Renal cortical epithelial cell (primary cell): ENCODE results near the gene TPO. TPM values are rescaled to one million over a fixed set of nuclear protein-coding genes. Genes with fewer than 3 reads are reported as not detected.

ENCODE experiments used
- DNase-seq: peaks from one replicate; pipeline ENCODE4 v3.0.0-alpha.2; 2011; ENCODE audit warnings: low read depth
- total RNA-seq: library from RNA; depleted of rRNA; stranded (reverse); fragments of >200 nt; gene quantifications from 2 replicates; pipeline ENCODE4 v1.2.3, GENCODE V29; 2014

TPO gene
- total RNA-seq, 1 donor from 2014 or later = not detected

DNA sequence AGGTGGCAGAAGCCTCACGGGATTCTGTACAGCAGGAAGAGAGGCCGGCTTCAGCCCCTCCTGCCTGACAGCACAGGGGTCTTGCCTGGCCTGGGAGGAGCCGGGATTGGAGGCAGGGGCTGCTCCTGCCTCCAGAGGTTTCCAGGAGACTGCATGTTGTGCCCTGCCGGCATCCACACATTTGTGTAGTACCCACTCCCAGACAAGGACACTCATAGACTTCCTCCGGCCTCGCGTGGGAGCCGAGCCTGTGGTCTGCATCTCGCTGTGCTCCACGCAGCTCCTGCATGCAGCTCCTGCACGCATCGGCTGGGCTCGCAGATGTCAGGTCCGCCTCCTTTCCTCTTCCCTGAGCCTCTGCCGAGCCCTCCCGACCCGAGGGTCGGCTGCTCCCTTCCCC is 34.7 kb downstream of the TPO start:
- DNase-seq = no peak

DNA sequence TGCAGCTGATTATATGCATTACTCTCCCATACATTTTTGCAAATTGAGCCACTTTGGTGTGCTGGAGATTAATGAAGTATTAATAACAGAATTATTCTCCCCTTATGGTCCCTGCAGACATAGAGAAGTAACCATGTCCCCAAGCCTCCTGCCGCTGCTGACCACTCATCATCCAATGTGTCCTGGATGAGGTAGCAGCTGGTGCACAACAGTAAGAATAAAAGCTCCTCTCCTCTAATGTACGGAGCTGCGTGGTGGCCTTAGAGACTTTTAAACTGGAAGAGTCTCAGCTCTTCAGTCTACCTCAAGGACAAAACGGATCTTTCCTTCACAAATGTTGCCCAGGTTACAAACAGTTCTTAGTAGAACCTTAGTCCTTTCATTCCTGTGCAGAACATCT is 37.7 kb downstream of the TPO start:
- DNase-seq = no peak

DNA sequence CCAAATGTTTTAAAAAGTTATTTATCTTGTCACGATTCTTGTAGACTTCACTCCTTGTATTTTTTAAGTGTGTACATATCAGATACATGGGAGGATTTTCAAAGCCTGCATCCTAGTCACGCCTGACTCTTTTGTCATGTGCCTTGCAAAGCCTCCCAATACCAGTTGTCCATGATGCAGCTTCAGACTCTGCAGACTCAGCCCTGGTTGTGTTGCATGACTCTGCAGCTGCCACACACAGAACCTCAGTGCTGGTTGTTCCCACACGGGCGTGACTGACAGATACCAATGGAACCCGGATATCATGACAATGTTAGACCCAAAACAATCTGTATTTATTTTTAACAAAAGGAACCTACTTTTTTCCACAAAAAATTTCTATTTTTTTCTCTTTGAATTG is 38.2 kb downstream of the TPO start:
- no peak for DNase-seq

DNA sequence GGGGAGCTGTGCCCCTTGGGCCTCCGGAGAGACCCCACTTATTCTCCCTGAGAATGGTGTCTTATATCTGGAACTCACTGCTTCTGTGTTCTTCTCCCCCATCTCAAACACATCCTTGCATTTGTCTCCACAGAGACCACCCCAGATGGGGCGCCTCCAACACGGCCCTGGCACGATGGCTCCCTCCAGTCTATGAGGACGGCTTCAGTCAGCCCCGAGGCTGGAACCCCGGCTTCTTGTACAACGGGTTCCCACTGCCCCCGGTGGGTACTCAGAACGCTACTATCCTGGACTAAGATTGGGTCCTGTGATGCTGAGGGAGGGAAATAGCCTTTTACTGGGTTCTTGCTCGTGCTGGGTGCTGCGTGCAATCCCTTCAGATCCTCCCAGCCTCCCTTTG is 40.3 kb downstream of the TPO start:
- DNase-seq = no peak

DNA sequence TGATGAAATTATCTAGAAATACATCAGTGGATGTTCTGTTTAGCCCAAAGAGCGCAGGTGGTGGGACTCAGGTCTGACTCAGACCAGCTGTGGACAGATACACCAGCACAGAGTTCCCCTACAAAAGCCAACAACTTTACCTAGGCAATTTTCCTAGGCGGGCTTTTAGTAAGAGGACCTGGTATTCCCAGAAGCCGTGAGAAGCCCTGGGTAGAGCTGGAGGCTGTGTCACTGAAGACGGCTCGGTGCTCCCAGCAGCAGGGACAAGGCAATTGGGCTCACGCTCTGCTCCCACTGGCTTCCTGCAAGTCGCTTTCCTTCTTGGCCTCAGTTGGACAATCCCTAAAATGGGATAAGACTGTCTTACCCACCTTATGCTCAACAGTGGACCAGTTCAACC is 41.1 kb downstream of the TPO start:
- no peak for DNase-seq

DNA sequence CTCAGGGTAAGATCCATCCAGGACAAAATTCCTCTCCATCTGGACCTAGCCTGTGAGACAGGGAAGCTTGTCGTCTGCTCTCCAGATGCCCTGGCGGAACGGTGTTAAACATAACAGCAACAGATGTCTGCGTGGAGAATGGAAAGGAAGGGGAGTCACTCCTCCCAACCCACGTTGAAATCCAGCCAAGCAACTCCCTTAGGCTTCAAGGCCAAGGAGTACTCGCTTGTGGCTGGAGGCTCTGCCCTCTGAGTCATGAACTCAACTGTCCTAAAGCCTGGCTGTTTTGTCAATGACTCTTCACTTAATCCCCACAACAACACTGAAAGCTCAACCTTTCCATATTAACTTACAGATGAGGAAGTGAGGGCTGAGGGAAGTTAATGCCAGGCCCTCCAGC is 42.2 kb downstream of the TPO start:
- no peak for DNase-seq

DNA sequence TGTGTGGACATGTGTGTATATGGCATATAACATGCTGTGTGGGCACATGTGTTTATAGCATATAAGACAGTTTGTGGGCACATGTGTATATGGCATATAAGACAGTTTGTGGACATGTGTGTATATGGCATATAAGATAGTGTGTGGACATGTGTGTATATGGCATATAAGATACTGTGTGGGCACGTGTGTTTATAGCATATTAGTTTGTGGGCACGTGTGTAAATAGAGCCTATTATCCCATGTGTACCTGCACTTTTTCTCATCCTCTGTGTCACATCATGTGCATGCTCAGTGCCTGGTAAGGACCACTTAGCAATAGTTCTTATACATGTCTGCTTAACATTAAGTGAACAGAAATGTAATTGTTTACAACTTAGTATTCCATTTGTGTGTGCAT is 45.2 kb downstream of the TPO start:
- no peak for DNase-seq

DNA sequence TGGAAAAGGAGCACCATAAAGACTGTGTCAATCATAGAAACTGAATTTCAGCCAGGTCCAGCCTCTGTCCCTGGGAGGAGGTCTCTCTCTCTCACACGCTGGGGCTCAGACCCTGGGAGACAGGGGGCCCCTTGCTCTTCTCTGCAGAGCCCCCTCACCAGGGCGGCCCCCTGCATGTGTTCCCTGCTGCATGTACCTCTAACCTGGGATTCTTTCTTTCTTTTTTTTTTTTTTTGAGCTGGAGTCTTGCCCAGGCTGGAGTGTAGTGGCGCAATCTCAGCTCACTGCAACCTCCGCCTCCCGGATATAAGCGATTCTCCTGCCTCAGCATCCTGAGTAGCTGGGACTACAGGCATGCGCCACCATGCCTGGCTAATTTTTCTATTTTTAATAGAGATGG is 46.5 kb downstream of the TPO start:
- DNase-seq = no peak

DNA sequence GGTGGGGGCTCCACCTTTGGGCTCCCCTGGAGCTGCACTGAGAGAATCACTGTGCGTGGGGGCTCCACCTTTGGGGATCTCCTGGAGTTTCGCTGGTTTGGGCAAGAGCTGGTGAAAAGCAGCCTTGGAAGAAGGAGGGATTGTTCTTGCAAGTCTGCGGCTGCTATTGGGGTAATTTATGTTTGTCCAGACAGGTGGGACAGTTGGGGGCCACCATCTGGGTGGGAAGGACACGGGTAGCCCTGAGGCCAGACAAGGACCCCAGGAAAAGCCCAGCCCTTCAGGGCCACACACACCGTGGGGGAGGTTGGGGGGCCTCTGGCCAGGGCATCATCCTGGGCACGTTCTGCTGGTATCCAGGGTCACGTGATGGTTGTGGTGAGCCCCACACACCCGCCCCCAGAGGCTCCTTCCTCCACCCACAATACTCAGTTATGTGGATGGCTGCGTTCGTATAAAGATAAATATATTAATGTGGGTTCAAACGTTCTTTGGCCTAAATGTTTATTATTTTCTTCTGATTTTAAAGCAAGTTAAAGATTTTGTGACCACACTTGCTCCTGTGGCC is 47.7 kb downstream of the TPO start:
- no peak for DNase-seq

DNA sequence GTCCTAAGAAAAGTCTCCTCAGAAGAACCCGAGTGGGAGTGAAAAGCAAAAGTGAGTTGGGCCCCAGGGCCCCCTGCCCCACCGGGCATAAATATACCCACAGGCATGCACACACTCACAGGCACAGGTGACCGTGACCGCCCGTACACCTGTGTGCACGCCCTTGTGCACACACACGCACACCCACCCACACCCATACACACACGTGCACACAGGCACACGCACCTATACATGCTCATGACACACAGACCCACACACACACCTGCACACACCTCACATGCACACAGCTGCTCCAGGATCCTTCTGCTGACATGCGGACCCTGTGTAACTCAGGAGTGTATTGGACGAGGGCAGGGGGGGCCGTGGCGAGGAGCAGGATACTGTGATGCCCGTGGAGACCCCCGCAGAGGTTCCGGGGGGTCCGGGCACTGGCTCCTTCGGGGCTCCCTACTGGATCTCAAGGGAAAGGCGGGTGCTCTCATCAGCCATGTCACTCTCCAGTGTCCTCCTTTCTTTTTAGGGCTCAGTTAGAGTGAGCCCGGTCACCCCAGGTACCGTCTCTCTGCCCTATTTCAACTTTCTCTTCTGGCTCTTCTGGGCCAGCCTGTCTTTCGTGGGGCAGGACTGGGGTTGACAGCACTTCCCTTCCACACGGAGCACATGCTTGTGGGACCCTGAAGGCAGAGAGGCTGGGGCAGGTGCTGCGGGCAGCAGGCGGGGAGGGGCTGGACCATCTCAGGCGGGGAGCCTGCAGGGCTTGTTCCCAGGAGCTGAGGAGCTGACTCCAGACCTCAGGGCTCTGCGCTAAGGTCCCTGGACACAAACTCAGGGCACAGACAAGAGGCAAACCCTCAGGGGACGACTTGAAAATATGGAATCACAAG is 48.5 kb downstream of the TPO start:
- no peak for DNase-seq

DNA sequence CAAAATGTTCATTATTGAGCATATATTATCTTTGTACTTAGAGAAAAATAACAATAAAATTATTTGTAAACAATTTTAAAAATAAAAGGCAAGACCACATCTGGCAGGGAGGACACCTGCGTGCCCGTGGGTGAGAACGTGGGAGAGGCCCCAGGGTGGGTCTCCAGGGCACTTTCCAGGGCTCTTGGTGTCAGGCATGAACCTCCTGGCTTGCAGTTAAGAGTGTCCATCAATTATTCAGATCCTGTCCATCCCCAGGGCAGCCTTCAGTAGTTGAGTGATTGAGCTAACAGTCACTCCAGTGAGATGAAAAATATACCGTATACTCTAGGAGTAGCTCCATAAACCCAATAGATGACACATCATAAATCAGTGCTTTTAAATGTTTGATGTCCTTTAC is 49.7 kb downstream of the TPO start:
- no peak for DNase-seq

DNA sequence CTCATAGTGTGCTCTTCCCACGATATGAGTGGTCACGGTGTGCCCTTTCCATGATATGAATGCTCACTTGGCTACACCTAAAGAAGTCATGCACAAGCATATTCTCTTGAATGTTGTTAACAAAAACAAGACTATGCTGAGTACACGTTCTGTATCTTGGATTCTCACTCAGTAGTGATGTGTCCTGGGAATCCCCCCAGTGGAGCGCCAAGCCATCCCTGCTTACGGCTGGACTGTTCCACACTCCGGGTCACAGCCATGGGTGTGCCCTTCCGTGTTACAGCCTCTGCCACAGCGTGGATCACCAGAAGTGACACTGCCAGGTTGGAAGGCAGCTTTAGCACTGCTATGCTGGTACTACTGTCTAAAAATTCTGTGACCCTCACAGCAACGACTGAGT is 59.1 kb downstream of the TPO start:
- no peak for DNase-seq

DNA sequence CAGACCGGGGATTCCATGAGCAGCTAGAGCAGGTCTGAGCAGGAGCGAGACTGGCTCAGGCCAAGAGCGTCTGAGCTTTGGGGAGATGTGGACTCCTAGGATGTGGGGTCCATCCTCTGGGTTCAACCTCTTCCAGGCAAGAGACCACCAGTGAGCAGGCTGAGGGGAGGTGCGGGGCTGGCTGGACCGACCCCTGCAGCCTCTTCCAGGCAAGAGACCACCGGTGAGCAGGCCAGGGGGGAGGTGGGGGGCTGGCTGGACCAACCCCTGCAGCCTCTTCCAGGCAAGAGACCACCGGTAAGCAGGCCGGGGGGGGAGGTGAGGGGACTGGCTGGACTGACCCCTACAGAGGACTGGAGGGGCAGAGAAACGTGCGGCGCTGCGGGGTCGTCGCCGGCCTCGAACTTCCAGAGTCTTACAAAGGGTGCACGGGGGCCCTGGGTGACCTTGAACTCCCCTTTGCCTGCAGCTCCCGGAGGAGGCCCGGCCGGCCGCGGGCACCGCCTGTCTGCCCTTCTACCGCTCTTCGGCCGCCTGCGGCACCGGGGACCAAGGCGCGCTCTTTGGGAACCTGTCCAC is 63.4 kb downstream of the TPO start:
- no peak for DNase-seq

DNA sequence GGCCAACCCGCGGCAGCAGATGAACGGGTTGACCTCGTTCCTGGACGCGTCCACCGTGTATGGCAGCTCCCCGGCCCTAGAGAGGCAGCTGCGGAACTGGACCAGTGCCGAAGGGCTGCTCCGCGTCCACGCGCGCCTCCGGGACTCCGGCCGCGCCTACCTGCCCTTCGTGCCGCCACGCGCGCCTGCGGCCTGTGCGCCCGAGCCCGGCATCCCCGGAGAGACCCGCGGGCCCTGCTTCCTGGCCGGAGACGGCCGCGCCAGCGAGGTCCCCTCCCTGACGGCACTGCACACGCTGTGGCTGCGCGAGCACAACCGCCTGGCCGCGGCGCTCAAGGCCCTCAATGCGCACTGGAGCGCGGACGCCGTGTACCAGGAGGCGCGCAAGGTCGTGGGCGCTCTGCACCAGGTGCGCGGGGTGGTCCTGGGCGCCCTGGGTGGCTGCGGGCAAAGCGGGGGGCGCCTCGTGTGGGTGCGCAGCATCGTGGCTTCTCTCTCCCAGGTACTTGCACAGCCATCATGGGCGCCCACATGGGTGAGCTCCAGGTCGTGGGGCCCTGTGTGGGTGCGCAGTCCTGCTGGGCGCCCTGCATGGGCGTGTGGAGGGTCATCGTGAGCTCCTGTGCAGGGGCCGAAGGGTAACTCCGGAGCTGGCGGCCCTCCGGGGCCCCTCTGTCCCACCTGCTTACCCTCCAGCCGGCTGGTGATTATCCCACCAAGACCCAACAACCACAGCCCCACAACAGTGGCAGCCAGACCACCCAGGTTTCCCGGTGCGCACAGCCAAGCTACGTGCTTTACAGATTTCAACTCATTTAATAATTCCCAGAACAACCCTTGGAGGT is 64.2 kb downstream of the TPO start:
- no peak for DNase-seq

DNA sequence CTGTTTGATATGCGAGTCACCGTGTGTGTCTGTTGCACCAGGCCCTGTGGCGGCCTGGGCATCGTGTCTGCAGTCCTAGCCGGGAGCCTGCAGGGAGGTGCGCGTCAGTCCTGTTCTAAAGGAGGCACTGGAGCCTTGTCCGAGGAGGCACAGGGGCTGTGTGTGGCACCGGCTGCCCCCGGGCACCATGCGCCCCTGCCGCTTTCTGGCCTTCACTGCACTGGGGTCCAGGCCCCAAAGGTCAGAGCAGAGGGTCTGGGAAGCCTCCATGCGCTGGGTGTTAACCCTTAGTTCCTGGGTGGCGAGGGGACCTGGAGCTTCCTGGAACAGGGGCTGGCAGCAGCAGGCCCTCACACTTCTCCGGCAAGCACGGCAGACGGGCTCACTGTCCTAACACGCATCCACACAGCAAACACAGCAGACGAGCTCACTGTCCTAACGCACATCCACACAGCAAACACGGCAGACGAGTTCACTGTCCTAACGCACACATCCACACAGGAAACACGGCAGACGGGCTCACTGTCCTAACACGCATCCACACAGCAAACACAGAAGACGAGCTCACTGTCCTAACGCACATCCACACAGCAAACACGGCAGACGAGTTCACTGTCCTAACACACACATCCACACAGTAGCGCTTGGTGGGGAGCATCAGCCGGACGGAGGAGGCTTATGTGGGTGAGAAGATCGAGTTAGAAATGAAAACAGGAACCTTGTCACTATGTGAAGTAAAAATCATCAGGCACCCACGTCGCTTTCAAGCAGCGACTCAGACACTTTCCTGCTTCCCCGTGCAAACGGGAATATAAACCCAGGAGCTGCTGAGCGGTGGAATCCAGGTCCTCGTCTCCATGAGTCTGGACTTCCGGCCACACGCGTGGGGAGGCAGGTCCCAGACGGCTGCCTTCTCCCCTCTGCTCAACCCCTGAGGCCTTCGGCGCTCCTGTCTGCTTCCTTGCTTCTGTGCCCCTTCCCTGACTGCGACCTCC is 65.3 kb downstream of the TPO start:
- DNase-seq = no peak

DNA sequence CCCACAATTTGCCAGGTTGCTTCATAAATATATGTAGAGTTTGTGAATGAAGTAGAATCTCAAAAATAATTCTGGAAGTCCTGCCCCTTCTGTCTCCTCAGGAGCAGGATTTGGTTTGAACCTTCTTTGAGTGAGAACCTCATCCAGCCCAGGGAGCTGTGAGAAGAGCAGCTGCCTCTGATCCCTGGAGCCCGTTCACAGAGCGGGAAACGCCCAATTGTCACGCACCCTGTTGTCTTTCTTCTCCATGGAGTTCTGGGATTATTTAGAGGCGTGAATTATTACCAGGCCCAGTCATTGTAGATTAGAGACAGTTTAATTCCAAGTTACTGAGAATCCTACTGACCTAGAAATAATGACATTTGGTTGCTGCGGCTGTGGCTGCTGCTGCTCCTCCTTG is 66.1 kb downstream of the TPO start:
- DNase-seq = no peak

DNA sequence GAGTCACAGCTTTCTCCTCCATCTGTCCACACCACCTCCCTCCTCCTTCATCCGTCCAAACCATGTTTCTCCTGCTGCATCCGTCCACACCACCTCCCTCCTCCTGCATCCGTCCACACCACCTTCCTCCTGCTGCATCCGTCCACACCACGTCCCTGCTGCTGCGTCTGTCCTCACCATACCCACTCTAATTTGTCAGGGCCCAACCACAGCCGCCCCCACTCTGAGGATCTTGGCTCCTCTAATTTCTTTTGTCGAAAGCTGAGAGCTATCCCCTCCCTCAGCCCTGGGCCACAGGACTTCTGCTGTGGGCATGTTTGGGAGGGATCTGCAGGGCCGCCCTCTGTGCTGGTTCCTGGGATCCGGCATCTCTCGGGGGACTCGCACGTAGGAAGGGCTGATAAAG is 67.4 kb downstream of the TPO start:
- no peak for DNase-seq

DNA sequence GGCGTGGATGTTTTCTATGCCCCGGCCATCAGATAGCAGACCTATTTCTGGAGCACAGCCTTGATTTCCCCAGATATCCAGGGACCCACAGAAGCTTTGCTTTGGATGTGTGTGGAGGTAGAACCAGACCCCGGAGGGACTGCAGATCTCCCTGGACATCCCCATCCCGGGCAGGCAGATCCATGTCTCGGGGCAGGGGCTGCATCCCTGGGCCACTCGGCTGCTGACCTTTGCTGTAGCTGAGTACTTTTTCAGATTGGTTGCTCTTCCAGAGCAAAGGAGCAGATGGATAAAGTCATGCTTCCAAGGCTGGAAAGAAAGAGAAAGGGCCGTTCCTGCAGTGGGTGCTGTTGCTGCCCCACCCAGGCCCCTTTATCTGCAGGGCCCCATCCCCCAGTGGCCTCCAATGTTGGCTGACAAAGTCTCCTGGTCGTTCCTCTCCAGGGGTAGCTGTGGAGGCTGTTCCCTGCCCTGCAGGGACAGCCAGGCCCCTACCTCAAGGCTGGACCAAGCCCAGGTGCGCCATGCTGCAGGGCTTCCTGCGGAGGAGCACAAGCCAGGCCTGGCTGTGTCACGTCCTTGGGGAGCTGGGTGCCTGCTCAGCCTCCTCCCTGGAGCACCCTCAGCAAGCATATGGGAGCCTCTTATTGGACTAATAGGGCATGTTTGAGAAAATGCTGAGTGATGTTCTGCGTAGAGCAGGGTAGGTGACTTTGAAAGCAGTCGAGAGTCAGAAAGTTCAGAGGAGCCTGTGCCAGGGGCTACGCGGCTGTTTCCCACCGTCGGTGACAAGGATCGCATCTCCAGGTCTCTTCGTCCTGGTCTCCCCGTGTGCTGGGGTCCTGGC is 68.4 kb downstream of the TPO start:
- no peak for DNase-seq

DNA sequence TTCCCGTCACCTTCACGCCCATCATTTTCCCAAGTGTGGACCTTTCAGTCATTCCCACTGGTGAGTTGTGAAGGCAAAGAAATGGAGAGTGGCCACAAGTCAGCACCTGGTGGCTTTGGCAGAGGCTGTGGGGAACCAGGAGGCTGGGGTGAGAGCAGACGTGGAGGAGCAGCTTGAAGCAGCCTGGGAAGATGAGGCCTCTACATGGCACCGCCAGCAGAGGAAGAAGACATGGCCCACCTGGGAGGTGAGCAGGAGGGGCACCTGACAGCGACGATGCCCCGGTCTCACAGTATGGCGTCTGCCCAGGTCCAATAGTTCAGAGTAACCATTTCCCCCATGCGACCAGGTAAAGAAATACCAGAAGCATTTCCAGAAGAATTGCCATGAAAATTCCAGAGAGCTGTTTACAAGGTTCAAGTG is 69.0 kb downstream of the TPO start:
- DNase-seq = no peak

DNA sequence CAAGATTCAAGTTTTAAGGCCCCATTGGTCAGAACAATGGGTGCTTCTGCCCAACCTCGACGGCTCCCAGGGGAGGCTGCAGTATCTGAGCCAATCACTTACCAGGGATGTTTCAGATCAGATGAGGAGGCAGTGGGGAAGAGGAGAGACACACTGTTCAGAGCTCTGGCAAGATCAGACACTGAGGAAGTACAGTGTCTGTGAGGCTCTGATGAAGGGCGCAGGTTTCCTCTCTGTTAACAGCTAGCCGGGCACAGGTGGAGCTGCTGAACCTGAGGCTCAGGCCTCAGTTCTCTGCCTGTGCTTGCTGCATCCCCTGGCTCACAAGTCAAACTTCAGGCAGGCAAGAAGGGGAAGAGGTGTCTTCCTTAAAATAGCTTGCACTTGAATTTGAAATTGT is 69.7 kb downstream of the TPO start:
- no peak for DNase-seq
